Heart left ventricle (tissue), 13 donors: Measurements from ENCODE around the gene ALDH18A1.

Experiments
- CTCF ChIP-seq, 12 donors: fragments of 200-600 bp; sonication (generic) in 4 of 12; IDR thresholded peaks; one replicate each; pipeline versions ENCODE4 v1.5.0 to v1.8.0; 2018 to 2022; ENCODE audit warnings: antibody characterized with exemption in 12 of 12, mild to moderate bottlenecking in 5 of 12
- POLR2A ChIP-seq, 2 donors: fragments of 450-650 bp; IDR thresholded peaks; one replicate each; pipeline ENCODE4 v1.6.1; 2017; ENCODE audit warnings: antibody characterized with exemption in 2 of 2, mild to moderate bottlenecking in 2 of 2, moderate library complexity in 2 of 2
- donor health status: ischemic (EF 13 %, LVEDD 7.1; RV severe dilation, severe dysfunction).
- donor health status: DM: no; HTN: yes; CAD: no.
- donor health status: DM: no; HTN: no; CAD: no.
- donor health status: ischemic (EF 25% LVEDD 6.9; RV normal size, moderate dysfunction).
- donor health status: ischemic (EF 25% LVEDD 5.7; RV mildly dilated, moderate dysfunction).
- donor health status: ischemic (EF 35%, LVEDD 5.7; RV mildly dilated, moderate dysfunction).
- donor health status: nonischemic (EF 11% LVEDD 7.7; RV severe dilation, severe dysfunction).
- donor health status: DM: yes; HTN: yes; CAD: no.
- donor health status: PGD.
- donor health status: ischemic (EF 29% LVEDD 5.4; RV normal size, mild dysfunction).
- donor health status: nonischemic (EF 23%, LVEDD 6.1; RV moderate dilation, normal function).

GRCh38 chr10:95579292-95579691 lies 77.2 kb downstream of the ALDH18A1 start:
- TF ChIP-seq CTCF (IDR thresholded peaks at IDR 0.05): no peak
- no peak for TF ChIP-seq POLR2A (IDR thresholded peaks at IDR 0.05)
